Activated T-helper 1 cell treated with Interleukin-2 at 50 U/mL for 16 hours (primary cell): ENCODE measurements around the gene SYF2.
"Not testable (repeated sequence)": the region's sequence is repeated elsewhere in the genome, so short reads cannot be mapped to it uniquely, and the experiment has no call there.

Experiments used
- DNase-seq: peaks from one replicate; pipeline ENCODE4 v3.0.0-alpha.2; 2020; ENCODE audit warnings: low read depth

The SYF2 gene

GRCh38 chr1:25205786-25206185, 26.5 kb downstream of the SYF2 start:
- DNase-seq = no peak

- DNase-seq = no peak
Observed at GRCh38 chr1:25204797-25205480, 27.4 kb downstream of the SYF2 start.

- no peak for DNase-seq
Observed at GRCh38 chr1:25201006-25201405, 31.3 kb downstream of the SYF2 start.

GRCh38 chr1:25199819-25200620, 32.3 kb downstream of the SYF2 start:
- DNase-seq = no peak

GRCh38 chr1:25198663-25199252, 33.5 kb downstream of the SYF2 start:
- no peak for DNase-seq

GRCh38 chr1:25197982-25198662, 34.2 kb downstream of the SYF2 start:
- no peak for DNase-seq

GRCh38 chr1:25197235-25197975, 34.9 kb downstream of the SYF2 start:
- no peak for DNase-seq

- no peak for DNase-seq
Observed at GRCh38 chr1:25196830-25197229, 35.5 kb downstream of the SYF2 start.

GRCh38 chr1:25195835-25196234, 36.5 kb downstream of the SYF2 start:
- no peak for DNase-seq

GRCh38 chr1:25194572-25195020, 37.7 kb downstream of the SYF2 start:
- no peak for DNase-seq

- no peak for DNase-seq
Observed at GRCh38 chr1:25194054-25194453, 38.2 kb downstream of the SYF2 start.

GRCh38 chr1:25193229-25193628, 39.1 kb downstream of the SYF2 start:
- DNase-seq = no peak

- DNase-seq = no peak
Observed at GRCh38 chr1:25192154-25192553, 40.1 kb downstream of the SYF2 start.

- DNase-seq = no peak
Observed at GRCh38 chr1:25190260-25190659, 42.0 kb downstream of the SYF2 start.

GRCh38 chr1:25187904-25188303, 44.4 kb downstream of the SYF2 start:
- not testable (repeated sequence) for DNase-seq

GRCh38 chr1:25187077-25187476, 45.2 kb downstream of the SYF2 start:
- DNase-seq = no peak

GRCh38 chr1:25186161-25187007, 45.9 kb downstream of the SYF2 start:
- DNase-seq = no peak

- DNase-seq = no peak
Observed at GRCh38 chr1:25185409-25186160, 46.7 kb downstream of the SYF2 start.

- DNase-seq = no peak
Observed at GRCh38 chr1:25184001-25184762, 48.1 kb downstream of the SYF2 start.
